Stromal cell of bone marrow (primary cell): ENCODE measurements around the gene OR6C3.
"Not testable (repeated sequence)": the region's sequence is repeated elsewhere in the genome, so short reads cannot be mapped to it uniquely, and the experiment has no call there.

Experiments used
- DNase-seq: peaks from one replicate; pipeline ENCODE4 v3.0.0-alpha.2; 2012; ENCODE audit warnings: low read depth

Gene OR6C3

GRCh38 chr12:55330446-55330845, at the start of gene OR6C3:
Gene OR6C3 (plus strand): TSS chr12:55330746. CDS start chr12:55331701, 955 bp downstream.
- DNase-seq = no peak

DNA sequence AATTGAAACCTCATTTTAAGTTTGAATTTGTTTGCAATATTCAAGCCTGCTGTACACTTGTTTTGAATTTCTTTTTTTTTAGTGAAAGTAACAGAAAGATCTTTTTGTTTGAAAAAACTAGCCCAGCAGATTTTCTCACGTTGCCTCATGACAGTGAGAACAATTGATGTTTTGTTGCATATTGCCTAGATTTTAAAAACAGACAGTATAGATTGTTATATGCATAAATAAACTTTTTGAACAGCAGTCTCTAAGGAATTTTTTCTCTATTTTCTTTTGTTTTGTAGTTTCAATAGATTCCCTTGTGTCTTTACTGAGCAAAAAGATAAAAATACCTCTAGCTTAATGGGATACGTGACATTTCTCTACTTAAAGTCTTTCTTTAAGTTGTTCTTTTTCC, 49.6 kb upstream of the OR6C3 start:
- no peak for DNase-seq

DNA sequence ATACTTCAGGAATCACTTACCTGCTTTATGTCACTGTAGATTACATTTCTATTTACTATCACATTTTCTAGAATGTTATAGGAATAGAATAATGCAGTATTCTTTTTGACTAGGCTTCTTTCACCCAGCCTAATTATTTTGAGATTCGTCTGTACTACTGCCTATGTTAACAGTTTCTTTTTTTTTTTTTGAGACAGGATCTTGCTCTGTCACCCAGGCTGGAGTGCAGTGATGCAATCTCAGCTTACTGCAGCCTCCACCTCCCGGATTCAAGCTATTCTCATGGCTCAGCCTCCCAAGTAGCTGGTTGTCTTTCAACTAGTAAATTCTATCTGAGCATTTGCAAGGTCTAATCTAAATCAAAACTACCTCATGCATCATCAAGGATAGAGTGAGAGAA, 40.5 kb upstream of the OR6C3 start:
- DNase-seq = no peak

GRCh38 chr12:55296469-55296868, 34.1 kb upstream of the OR6C3 start, which contains the start of gene OR6C6:
Gene OR6C6 (minus strand): TSS chr12:55296569. CDS start chr12:55295232, 1,337 bp downstream.
- no peak for DNase-seq

- no peak for DNase-seq
These were observed 16.5 kb upstream of the OR6C3 start, which contains the start of gene OR6C1 for GRCh38 chr12:55314043-55314442. Gene OR6C1 (plus strand): TSS chr12:55314343. CDS start chr12:55320600, 6,257 bp downstream.

GRCh38 chr12:55320201-55320600, 10.3 kb upstream of the OR6C3 start:
- DNase-seq = no peak

GRCh38 chr12:55325801-55326200, 4.7 kb upstream of the OR6C3 start:
- not testable (repeated sequence) for DNase-seq

DNA sequence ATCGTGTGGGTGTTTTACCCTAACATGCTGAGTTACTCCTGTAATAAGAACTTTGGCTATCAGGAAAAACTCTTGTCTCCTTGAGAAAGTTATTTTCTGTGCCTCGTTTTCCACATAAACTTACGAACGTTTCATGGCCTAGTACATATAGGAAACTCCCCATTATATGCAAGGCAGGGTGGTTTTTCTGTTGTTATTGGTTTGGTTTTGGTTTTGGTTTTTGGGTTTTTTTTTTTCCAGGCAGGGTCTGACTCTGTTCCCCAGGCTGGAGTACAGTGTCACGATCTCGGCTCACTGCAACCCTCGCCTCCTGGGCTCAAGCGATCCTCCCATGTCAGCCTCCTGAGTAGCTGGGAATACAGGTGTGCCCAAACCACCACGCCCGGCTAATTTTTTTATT, 5.5 kb downstream of the OR6C3 start:
- DNase-seq = no peak

DNA sequence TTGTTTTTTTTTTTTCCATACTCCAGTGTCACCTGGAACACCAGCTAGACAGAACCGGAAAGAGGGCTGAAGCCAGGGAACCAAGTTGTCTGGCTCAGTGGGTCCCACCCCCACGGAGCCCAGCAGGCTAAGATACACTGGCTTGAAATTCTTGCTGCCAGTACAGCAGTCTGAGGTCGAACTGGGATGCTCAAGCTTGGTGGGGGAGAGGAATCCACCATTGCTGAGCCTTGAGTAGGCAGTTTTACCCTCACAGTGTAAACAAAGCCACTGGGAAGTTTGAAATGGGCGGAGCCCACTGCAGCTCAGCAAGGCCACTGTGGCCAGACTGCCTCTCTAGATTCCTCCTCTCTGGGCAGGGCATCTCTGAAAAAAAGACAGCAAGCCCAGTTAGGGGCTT, 24.8 kb downstream of the OR6C3 start:
- not testable (repeated sequence) for DNase-seq

DNA sequence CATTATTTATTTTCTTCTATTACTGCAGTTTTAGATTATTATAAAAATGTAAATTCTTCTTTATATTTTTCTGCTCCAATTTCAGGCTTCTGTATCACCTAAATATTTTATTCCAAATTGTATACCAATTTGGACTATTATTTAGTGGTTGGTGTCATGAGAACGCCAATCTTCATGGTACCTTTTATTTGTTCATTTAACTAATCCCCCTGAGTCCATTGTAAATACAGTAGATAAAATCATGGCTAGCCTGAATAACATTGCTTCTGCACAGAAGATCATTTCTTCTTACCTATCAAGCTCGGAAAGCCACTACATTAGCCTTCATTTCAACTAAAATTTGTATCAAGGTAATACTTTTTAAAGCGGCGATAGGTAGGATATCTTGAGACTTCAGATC, 32.1 kb downstream of the OR6C3 start, which contains the start of gene OR6C75:
Gene OR6C75 (plus strand): TSS at position 301 of the 400 bp plus-strand sequence. CDS start 2,136 bp downstream, outside the sequence.
- DNase-seq = no peak

DNA sequence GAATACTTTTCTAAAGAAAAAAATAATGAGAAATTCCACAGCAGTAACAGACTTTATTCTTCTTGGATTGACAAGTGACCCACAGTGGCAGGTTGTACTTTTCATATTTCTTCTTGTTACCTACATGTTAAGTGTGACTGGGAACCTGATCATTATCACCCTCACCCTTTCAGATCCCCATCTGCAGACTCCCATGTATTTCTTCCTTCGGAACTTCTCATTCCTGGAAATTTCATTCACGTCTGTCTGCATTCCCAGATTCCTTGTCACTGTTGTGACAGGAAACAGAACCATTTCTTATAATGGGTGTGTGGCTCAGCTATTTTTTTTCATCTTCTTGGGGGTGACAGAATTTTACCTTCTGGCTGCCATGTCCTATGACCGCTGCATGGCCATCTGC, 34.5 kb downstream of the OR6C3 start:
- no peak for DNase-seq

DNA sequence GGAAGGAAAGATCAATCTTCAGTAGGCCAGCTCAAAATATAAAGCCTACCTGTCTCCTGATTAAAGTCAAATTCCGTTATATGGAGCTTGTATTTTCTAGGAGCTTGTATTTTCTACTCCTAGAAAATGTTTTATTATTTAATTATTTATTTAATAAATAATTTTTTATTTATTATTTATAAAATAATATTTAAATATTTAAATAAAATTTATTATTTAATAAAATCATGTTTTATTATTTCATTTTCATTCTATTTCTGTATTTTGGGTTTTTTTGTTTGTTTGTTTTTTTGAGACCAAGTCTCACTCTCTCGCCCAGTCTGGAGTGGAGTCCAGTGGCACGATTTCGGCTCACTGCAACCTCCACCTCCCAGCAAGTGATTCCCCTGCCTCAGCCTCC, 42.0 kb downstream of the OR6C3 start:
- no peak for DNase-seq
